GM10266 (cell line): Measurements from ENCODE around the gene KLK10.
"Not testable (repeated sequence)": the region's sequence is repeated elsewhere in the genome, so short reads cannot be mapped to it uniquely, and the experiment has no call there.

Source experiments
- DNase-seq: peaks from one replicate; pipeline ENCODE4 v3.0.0; 2012; ENCODE audit errors: extremely low spot score
- TF ChIP-seq, protein P1 (sequence below): IDR thresholded peaks from 2 replicates; pipeline ENCODE4 v1.5.1; 2012; ENCODE audit warnings: mild to moderate bottlenecking, low read depth; ENCODE audit not compliant: control insufficient read depth, insufficient read depth; ENCODE audit errors: missing control alignments

KLK10 gene

DNA sequence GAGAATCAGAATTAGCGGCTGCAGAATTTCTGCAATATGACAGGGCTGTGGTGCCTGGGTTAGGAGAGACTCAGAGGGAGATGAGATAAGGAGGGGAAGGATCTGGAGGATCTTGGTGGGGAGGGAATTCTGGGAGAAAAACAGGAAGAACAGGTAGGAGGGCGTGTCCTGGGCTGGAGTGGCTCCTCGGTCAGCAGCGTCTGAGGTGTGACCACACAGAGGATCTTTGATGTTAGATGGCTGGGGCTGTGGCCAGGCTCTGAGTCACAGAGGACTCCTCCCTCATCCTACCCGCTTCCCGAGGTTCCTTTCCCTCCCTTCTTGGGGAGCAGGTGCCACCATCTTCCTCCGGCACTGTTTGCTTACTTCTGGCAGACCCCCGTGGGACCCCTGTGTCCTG is 43.7 kb downstream of the KLK10 start:
- no peak for DNase-seq
- TF ChIP-seq, protein P1, sequence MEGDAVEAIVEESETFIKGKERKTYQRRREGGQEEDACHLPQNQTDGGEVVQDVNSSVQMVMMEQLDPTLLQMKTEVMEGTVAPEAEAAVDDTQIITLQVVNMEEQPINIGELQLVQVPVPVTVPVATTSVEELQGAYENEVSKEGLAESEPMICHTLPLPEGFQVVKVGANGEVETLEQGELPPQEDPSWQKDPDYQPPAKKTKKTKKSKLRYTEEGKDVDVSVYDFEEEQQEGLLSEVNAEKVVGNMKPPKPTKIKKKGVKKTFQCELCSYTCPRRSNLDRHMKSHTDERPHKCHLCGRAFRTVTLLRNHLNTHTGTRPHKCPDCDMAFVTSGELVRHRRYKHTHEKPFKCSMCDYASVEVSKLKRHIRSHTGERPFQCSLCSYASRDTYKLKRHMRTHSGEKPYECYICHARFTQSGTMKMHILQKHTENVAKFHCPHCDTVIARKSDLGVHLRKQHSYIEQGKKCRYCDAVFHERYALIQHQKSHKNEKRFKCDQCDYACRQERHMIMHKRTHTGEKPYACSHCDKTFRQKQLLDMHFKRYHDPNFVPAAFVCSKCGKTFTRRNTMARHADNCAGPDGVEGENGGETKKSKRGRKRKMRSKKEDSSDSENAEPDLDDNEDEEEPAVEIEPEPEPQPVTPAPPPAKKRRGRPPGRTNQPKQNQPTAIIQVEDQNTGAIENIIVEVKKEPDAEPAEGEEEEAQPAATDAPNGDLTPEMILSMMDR: no peak

DNA sequence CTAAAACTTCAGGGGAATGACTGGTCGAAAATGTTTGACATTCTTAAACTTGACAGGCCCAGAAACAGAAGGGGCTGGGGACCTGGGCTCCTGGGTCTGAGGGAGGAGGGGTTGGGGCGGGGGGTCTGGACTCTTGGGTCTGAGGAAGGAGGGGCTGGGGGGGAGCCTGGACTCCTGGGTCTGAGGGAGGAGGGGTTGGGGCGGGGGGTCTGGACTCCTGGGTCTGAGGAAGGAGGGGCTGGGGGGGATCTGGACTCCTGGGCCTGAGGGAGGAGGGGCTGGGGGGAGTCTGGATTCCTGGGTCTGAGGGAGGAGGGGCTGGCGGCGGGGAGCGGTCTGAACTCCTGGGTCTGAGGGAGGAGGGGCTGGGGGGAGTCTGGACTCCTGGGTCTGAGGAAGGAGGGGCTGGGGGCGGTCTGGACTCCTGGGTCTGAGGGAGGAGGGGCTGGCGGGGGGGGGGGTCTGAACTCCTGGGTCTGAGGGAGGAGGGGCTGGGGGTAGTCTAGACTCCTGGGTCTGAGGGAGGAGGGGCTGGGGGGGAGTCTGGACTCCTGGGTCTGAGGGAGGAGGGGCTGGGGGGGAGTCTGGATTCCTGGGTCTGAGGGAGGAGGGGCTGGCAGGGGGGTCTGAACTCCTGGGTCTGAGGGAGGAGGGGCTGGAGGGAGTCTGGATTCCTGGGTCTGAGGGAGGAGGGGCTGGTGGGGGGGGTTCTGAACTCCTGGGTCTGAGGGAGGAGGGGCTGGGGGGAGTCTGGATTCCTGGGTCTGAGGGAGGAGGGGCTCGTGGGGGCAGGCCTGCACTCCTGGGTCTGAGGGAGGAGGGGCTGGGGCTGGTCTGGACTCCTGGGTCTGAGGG is 44.6 kb downstream of the KLK10 start:
- no peak for DNase-seq
- TF ChIP-seq, protein P1: no peak

DNA sequence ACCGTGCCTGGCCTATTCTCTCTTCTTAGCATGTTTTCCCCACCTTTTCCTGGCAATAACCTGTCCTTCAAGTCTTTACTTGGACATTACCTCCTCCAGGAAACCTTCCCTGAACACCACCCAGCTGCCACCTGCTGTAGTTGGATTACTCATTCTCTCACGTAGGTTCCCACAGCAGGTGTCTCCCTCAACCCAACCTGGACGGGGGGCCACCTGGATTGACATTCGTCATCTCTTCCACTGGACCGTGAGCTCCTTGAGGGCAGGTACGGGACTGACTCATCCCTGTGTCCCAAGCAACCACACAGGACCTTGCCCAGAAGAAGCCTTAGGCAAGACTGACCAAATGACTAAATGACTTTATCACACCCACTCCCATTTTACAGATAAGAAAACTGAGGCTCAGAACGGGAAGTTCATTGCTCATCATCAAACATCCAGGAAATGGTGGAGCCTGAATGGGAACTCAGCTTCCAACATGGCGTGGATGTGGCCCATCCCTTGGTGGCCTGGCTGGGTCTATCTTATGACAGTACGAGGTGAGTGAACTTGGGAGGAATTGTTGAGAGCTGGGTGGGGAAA is 46.6 kb downstream of the KLK10 start:
- no peak for DNase-seq
- TF ChIP-seq, protein P1: no peak

DNA sequence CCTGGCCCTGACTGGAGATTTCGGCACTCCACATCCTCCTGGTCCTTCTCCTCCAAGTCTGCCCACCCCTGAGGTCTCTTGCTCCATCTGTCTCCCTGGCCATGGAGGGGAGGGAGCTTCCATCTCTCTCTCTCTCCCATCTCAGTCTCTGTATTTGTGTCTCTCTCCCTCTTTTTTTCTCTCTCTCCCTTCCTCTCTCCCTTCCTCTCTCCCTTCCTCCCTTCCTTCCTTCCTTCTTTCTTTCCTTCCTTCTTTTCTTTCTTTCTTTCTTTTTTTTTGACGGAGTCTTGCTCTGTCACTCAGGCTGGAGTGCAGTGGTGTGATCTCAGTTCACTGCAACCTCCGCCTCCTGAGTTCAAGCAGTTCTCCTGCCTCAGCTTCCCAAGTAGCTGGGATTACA is 49.7 kb downstream of the KLK10 start:
- not testable (repeated sequence) for DNase-seq

DNA sequence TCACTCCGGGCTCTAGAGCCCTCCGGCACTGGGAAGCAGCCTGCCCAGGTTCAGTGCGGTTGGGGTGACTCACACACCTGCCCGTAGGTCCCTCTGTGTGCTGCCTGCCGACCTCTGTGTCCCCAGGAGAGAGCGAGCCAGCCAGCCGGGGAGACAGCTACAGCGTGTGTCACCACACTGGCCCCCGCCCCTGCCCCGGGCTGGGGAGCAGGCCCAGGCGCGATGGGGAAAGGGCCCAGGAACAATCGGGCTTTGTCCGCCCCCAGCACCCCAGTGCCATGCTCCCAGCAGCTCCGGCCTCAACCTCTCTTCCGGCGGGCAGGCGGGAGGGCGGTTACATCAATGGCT is 50.1 kb downstream of the KLK10 start, which contains the start of gene KLK6:
Gene KLK6 (minus strand): TSS at position 179 of the 348 bp plus-strand sequence. CDS start 1,487 bp downstream, outside the sequence.
- TF ChIP-seq, protein P1: no peak
- no peak for DNase-seq

DNA sequence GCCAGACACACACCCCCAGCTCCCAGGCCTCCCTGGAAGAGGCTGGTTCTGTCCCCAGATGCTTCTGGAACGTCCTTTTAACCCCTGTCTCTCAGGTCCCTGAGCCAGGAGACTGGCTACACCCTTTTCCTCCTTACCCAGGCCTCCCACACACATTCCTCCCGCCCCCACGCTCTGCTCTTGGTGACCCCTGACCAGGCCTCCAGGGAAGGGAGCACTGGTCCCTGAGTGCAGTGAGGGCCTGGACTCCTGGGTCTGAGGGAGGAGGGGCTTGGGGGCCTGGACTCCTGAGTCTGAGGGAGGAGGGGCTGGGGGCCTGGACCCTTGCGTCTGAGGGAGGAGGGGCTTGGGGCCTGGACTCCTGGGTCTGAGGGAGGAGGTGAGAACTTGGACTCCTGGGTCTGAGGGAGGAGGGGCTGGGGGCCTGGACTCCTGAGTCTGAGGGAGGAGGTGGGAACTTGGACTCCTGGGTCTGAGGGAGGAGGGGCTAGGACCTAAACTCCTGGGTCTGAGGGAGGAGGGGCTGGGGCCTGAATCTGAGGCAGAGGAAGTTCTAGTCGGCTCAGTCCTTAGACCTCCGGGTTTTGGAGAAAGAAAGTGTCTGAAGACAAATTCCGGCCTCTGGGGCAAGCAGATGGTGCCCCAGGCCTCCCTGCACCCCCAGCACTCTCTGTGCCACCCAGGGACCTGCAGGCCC is 50.6 kb downstream of the KLK10 start:
- no peak for DNase-seq
- TF ChIP-seq, protein P1: no peak

DNA sequence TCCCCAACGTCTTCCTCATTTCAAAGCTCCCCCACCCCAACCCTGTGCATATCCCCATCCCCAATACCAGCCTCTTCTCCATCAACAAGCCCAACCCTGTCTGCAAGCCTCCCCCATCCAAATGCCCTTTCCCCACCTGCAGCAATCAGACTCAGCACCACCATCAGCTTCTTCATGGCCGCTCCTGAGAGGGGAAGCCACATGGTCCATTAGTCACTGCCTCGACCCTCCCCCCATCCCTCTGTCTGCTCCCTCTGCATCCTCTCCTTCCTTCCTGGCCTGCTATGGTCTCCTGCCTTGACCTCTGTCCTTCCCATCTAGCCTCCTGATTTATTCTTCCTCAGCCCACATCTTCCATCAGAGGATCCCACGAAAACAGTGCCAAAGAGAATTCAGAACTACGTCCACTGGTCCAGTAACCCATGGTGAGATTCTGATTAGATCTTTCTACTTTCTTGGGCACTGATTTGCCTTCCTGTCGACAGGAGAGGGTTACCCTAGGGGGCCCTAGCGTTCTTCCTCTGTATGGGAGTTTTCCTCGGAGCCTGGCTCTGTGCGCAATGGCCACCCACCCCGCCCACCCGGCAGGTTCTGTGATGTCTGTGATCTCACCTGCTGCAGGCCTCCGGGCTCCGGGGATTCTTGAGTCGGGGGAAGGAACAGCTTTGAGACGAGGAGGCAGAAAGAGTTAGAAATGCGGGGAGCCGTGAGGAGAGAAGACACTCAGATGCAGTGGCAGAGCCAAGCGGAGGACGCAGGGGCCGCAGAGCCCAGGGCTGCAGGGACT is 51.4 kb downstream of the KLK10 start:
- DNase-seq: no peak
- TF ChIP-seq, protein P1: no peak
